Stimulated activated CD8-positive, alpha-beta memory T cell treated with anti-CD3 and anti-CD28 coated beads, Interleukin-4, amount 100 ng/mL, for 1 hour (primary cell): ENCODE measurements around the gene FANK1.
"Not testable (repeated sequence)": the region's sequence is repeated elsewhere in the genome, so short reads cannot be mapped to it uniquely, and the experiment has no call there.

Experiments
- DNase-seq, 2 donors: peaks; one replicate each; pipeline ENCODE4 v3.0.0-alpha.2; 2020; ENCODE audit warnings: low read depth in 2 of 2, low spot score in 1 of 2

The FANK1 gene

DNA sequence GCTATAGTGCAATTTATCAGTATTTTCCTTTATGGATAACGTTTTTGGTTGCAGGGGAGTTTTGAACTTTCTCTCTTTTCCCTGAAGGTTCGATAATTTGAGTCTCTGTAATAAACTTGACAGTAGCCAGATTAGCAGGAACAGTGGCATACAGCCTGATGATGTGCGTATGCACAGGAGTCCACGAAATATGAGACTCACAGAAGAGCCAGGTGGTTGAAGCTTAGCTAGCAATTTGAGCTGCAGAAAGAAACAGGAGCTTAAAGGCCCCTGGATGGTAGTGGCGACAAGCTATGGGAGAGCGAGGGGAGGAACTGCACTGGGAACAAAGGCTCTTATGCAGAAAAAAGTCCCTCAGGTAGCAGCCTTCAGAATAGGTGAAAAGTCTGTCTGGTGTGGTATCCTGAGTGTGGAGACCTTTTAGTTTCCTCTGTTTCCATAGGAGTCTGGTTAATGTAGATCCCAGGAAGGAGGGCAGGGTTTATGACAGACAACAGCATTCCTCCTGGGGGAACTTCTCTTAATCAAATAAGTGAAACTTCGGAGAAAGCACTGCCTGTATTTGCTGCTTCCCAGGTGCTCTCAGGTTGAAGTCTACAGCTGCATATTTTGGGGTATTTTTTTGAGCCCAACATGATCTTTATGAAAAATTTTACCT lies 32.7 kb downstream of the FANK1 start:
- no peak for DNase-seq

DNA sequence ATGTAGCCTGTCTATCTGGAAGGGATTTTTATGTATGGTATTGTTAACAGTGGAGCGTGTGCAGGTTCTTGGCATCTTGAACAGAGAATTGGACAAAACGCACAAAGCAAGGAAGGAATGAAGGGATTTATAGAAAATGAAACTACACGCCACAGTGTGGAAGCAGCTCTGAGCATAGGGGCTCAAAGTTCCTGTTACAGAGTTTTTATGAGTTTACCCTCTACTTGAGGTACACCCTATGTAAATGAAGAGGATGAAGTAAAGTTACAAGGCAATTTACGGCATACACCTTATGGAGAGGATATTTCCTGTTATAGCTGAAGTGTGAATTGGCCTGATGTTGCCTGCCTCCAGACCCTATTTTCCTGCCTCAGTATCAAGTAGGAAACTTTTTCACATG lies 33.3 kb downstream of the FANK1 start:
- no peak for DNase-seq

DNA sequence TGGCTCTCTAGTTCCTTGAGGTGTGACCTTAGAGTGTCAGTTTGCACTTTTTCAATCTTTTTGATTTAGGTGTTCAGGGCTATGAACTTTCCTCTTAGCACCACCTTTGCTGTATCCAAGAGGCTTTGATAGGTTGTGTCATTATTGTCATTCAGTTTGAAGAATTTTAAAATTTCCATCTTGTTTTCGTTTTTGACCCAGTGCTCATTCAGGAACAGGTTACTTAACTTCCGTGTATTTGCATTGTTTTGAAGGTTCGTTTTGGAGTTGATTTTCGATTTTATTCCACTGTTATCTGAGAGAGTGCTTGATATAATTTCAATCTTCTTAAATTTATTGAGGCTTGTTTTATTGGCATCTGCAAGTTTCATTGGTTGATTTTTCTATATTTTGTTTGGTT lies 37.3 kb downstream of the FANK1 start:
- DNase-seq: no peak

DNA sequence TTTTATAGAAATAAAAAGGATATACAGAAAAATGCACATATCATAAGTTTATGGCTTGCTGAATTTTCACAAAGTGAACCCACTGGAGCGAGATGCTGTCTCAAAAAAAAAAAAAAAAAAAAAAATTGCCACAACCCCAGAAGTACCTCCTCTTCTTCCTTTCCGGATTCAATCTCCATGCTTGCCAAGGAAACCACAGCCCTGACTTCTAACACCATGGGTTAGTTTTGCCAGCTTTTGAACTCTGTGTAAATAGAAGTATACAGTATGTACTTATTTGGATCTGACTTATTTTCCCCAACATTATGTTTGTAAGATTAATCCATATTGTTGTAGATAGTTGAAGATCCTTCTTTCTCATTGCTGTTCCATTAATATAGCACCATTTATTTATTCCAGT lies 40.0 kb downstream of the FANK1 start:
- no peak for DNase-seq

DNA sequence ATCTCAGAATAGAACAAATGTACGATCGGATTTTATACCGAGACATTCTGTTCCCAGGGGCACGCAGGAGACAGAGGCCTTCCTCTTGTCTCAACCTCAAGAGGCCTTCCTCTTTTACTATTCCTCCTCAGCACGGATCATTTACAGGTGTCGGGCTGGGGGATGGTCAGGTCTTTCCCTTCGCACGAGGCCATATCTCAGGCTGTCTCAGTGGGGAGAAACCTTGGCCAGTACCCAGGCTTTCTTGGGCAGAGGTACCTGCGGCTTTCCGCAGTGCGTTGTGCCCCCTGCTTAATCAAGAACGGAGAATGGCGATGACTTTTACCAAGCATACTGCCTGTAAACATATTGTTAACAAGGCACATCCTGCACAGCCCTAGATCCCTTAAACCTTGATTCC lies 44.2 kb downstream of the FANK1 start:
- DNase-seq: no peak

DNA sequence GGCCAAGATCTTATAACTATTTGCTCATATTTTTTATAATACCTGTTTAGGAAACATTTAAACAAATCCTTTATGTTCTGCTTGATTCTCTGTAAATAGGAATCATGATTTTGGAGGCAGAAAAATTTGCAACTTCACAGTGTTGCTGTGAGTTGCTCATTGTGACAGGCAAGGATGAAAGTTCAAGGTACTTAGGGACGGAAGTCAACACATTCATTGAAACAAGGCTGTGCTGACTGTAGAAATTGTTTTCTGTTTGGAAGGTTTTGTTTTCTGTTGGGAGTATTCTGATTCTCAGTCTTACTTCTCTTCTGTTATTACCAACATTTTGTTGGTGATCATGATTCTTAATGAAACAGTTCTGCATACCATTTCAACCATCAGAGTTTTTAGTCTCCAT lies 54.9 kb downstream of the FANK1 start:
- DNase-seq: no peak

DNA sequence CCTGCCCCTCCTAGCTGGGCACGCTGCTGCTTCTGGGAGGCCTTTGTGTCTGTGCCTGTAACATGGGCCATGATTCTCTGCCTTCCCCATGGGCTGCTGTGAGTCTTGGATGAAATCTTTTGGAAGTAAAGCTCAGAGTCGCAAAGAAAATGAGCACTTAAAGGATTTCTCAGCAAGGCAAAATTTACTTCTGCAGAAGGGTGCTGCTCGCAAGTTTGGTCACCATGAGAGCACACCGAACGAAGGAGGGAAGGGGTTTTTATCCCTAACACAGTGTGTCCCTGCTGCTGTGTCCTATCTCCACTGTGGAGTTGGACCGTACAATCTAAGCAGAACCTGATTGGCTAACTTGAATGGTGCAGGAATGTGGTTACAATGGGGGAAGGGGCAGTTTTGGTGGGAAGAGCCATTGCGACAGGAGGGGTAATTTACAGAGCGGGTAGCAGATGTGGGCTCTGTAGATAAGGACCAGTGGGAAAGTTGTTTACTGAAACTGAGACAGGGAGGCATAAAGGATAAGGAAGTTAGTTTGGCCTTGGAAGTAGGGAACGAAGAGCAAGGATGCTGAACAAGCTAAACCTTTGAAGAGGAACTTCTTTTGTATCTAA lies 57.5 kb downstream of the FANK1 start:
- DNase-seq: no peak

DNA sequence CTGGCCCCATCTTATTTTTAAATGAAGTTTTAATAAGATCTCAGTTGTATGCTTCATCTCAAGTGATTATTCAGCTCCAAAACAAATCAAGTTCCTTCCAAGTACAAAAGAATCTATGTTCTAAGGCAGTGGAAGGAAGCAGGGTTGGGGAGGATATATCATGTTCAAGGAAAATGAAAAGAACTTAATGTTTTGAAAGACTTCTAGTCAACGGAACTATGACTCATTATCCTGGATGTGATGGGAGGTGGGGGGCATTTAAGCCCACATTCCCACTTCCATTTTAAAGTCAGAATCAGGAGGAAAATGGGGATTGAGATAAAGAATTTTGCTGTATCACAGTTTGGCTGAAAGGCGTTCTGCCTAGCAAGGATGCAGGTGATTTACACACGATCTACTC lies 59.4 kb downstream of the FANK1 start:
- DNase-seq: no peak

DNA sequence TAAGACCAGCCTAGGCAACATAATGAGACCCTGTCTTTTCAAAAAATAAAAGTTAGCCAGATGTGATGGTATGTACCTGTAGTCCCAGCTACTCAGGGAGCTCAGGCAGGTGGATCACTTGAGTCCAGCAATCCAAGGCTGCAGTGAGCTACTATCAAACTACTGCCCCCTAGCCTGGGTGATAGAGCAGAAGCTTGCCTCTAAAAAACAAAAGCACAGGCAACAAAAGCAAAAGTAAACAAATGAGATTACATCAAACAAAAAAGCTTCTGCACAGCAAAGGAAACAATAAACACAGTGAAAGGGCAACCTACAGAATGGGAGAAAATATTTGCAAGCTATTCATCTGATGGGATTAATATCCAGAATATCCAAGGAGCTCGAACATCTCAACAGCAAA lies 65.4 kb downstream of the FANK1 start:
- no peak for DNase-seq

DNA sequence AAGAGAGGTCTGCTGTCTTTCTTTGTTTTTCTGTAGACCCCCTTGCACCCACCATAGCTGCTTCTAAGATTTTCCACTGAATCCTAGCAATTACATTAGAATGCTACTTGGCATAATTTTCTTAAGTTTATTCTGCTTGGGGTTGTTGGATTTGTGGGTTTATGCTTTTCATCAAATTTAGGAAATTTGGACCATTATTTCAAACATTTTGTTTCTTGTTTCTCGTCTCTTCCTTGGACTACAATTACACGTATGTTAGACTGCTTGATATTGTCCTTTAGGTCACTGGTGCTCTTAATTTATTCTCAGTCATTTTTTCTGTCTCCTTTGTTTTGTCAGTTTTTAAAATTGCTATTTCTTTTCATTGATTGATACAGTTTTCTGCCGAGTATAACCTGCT lies 65.8 kb downstream of the FANK1 start:
- DNase-seq: no peak

DNA sequence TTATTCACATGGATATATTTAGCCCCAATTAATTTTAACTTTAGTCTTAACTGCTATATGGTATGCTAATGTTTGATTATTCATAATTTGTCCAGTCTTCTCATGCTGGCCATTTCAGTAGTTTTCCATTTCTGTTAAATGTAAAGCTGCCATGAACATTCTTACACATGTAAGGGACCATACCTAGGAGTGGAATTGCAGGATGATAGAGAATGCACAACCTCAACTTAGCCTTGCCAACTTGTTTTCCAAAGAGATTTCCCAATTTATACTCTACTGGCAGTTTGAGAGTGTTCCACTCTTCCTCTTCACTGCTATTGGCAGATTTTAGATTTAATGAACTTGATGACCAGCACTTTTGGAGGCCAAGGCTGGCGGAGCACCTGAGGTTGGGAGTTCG lies 68.2 kb downstream of the FANK1 start:
- no peak for DNase-seq

DNA sequence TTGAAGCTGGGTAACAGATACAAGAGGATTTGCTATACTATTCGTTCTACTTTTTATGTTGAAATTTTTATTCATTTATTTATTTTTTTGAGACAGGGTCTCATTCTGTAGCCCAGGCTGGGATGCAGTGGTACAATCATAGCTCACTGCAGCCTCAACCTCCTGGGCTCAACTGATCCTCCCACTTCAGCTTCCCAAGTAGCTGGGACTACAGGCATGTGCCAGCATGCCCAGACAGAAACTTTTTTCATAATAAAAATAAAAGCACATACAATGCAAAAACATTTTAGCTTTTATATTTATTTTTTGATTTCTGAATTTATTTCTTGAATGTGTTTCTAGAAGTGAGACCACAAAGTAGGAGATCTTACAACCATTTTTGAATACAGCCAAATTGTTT lies 71.2 kb downstream of the FANK1 start:
- no peak for DNase-seq

DNA sequence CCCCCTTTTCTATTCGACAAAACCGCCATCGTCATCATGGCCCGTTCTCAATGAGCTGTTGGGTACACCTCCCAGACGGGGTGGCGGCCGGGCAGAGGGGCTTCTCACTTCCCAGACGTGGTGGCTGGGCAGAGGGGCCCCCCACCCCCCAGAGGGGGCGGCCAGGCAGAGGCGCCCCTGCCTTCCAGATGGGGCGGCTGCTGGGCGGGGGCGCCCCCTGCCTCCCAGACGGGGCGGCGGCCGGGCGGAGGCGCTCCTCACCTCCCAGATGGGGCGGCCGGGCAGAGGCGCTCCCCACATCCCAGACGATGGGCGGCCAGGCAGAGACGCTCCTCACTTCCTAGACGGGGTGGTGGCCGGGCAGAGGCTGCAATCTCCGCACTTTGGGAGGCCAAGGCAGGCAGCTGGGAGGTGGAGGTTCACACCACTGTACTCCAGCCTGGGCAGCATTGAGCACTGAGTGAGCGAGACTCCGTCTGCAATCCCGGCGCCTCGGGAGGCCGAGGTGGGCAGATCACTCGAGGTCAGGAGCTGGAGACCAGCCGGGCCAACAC lies 73.8 kb downstream of the FANK1 start:
- DNase-seq: not testable (repeated sequence)

DNA sequence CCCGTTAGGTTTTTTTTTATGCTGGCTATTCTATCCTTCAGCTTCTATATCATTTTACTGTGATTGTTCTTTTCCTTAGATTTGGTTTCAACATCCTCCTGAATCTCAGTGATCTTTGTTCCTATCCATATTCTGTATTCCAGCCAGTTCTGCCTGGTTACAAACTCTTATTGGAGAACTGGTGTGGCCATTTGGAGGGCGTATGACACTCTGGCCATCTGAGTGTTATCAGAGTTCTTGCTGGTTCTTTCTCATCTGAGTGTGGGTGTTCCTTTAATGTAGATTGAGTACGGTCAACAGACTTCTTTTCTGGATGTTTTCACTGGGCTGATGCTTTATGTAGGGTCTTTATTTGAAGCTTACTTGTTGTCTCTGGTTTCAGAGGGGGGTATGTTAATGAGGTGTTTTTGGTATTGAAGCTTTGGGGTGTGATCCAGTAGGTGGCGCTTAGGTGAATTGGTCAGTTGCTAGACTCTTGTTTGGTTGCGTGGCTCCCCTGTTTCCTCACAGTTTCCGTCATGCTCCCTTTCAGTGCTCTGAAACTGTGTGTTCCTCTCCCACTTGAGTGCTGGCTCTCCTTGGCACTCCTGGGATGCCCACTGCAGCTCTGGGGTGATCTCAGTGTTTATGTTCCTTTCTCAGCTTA lies 80.7 kb downstream of the FANK1 start:
- no peak for DNase-seq

DNA sequence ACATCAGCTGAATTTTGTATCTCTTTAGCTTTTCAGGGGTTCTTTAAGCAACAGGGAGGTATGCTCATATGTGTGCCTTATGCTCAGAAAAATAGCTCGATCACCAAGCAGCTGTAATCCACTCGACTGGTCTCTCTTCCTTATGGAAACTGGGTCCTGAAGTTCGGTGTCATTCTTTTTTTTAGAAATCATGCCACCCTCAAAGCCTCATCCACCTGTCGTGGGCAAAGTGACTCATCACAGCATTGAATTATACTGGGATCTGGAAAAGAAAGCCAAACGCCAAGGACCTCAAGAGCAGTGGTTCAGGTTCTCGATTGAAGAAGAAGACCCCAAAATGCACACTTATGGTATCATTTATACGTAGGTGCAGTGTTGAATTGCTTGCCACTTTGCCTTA lies 83.6 kb downstream of the FANK1 start:
- DNase-seq: no peak

DNA sequence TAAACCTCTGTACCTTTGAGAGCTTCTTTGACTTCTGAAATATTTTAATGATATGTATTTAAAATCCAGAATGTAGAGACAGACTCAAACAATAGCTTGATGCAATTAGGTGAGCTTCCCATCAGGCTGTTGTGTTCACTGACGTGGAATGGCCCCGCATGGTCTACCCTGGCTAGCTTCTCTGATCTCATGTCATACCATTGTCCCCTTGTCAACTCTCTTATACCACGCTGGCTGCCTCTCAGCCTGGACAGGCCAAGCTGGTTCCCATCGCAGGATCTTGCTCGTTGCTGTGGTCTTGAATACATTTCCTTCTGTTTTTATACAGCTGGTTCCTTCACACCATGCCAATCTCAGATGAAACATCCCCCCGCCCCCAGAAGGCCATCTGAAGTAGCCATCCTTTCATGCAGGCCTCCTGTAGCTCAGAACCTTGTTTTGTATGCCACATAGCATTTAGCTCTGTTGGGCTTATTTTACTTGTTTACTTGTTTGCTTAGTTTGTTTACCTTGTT lies 84.2 kb downstream of the FANK1 start:
- no peak for DNase-seq

DNA sequence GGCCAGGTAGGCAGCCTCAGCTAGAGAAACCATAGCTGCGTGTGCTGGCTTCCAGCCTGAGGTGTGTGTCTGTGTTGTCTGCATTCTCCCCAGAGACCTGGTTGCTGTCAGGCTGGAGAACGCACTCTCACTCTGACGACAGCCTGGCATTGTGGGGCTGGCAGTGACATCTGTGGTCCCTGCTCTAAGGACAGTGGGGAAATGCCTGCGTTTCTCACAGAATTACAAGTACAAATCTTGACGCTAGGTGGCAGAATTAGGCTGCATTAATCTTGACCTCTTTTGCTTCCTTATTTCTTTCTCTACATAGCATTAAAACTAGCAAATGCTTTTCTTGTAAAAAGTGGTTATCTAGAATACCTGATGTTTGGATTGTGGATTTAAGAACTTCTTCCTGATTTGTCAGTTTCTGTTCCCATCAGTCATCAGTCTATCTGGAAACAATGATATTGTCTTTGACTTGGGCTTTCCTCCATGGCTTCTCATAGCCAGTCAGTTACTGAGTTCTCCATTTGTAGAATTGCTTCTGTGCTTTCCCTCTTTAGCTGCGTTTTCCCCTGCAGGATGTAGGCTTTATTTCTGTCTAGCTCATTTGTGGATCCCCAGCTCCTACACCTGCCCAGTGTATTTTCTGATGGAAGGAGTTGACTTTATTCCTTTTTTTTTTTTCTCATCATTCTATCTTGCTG lies 86.0 kb downstream of the FANK1 start:
- peak in 1 of 2 donors; percentile 4 for DNase-seq

DNA sequence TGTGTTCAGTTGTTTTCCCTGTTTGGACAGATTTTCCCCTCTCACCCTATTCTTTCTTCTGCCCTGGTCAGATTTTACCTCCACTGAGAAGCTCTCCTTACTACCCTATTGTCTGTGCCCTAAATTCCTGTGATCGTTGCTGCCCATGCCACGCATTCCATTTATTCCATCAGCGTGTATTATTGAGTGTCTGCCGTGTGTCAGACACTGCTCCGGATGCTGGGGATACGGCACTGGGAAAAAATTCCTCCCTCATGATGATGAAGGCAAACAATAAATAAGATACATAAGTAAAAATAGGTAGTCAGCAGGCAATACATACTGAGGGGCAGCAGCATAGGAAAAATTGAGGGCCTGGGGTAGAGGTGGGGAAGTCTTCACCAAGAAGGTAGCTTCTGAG lies 86.8 kb downstream of the FANK1 start:
- no peak for DNase-seq

DNA sequence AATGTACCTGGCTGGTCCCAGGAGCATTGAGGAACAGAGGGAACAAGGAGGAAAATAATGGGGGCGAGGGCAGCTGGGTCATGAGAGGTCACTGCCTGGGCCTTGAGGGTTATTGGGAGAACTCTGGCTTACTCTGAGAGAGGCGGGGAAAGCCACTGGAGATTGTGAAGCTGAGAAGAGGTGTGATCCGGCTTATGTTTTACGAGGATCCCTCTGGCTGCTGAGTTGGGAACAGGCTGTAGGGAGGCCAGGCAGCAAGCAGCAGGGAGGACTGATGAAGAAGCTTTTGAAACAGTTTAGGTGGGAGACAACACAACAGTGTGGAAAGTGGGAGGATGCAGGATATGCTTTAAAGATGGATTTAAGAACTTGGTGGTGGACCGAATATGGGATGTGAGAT lies 87.3 kb downstream of the FANK1 start:
- no peak for DNase-seq

DNA sequence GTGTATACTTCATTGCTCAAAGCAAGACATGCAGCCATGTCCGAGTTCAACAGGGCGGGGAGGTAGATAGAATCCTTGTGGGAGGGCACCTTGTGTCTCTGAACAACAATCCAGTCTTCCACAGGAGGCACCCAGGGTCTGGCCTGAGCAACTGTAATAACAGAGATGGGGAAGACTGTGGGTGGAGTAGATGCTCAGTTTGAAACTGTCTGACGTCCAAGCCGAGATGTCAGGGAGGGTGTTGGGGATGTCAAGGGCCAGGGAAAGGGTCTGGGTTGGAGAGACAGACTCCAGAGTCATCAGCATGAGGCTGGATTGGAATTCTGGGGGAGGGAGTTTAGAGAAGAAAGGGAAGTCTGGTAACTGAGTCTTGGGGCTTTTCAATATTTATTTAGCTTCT lies 88.0 kb downstream of the FANK1 start:
- no peak for DNase-seq

DNA sequence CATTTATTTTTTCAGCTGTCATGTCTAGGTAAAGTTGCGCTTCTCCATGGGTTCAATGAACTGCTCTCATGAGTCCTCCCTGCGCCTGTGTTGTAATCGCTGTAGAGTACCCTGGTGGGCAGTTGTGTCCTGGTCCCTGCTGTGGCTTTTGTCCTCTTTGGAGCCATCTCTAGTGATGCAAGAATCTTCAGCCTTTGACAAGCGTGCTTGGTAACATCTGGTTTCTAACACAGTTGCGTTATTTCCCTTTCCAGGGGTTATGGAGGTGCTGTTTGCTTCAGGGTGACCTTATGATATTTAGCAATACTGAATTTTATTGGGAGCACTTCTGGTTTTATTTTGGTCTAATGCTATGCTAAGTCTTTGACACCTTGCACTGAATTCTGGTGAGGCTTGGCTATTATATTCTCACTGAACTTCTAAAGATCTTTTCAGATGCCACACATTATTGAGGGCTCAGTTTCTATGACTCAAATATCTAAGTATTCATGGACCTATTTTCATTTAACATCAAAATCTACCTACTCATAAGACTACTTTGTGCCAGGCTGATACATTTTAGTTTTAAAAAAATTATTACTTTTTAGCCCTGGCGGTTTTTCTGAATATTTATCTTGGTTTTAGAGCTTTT lies 88.6 kb downstream of the FANK1 start:
- DNase-seq: no peak
